GM19468 (cell line): ENCODE data around the gene DAAM2.

Experiments used
- ATAC-seq: cut with Tn5 transposase; IDR thresholded peaks from one replicate; pipeline ENCODE4 v1.9.1; 2021; ENCODE audit warnings: mild to moderate bottlenecking, moderate library complexity, moderate number of reproducible peaks; ENCODE audit not compliant: unreplicated experiment; ENCODE audit errors: extremely low read depth

DAAM2 gene

GRCh38 chr6:39941820-39942219 lies 149.6 kb downstream of the DAAM2 start:
- no peak for ATAC-seq

DNA sequence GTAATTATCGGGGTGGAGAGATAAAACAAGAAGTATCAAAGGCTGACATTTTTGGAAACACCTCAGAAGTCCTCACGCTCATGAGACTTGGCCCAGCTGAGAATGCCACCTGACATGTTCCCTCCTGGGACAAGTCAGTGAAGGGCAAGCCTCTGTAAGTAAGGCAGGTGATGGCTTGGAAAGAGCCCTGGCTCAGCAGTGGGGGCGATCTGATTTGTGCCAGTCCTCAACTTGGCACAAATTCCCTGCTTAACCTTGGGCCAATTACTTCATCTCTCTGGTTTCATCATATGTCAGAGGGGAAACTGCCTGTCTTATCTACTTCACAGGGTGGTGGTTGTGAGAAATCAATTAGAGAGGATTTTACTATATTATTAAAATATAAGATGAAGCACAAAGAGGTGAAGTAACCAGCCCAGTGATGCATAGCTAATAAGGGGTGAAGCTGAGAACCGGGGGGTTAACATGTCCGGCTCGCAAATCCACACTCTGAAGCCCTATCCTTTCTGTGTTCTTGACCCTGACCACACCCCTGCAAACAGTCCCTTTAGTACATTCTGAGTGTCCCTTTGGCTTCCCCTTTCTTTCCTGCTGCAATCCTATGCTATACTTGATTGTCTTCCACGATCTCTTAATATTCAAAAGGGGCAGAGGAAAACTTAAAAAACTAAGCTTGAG lies 150.9 kb downstream of the DAAM2 start:
- no peak for ATAC-seq

DNA sequence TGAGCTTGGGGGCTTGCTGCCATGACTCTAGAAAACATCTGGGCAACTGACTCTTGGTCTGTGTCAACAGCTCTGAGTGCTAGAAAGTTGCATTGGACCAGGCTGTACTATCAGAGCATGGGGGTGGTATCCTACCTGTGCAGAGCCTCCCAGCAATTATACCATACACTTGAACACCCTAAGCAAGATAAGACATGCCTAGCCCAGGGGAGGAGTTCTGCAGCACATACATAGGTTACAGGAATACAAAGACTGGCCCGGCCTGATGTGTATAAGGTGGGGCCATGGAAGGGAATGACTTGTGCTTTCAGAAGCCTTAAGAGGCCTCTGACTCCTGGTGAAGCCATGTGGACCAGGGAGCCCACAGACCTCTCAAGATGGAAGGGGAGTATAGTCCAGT lies 153.4 kb downstream of the DAAM2 start:
- ATAC-seq: no peak

GRCh38 chr6:39947611-39948068 lies 155.5 kb downstream of the DAAM2 start:
- ATAC-seq: no peak

DNA sequence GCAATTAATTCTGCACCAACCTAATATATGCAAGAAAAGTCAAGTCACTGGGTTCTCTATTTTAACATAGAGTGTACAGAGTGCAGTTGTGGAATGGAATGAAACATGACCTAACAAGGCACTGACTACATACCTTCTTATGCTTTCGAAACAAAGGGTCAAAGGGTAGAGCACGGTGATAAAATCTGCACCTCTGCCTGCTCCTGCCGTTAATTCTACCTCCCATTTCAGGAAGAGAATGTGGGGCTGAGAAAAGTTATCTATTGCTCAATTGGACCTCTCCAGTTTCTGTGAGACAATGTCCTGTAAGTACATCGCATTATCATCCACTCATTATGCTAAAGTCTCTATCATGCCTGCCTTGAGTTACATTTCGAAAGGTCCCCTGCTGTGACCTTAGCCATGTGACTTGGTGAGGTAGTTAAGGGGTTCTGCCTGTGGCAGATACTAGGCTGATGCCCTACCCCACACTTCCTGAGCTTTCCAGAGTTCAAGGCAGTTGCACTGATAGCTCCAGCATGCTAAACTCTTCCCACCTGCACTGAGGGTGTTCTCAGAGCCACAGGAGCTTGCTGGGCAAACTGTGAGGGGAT lies 156.1 kb downstream of the DAAM2 start:
- no peak for ATAC-seq

GRCh38 chr6:39950125-39950720 lies 158.0 kb downstream of the DAAM2 start:
- no peak for ATAC-seq

GRCh38 chr6:39951191-39951590 lies 159.0 kb downstream of the DAAM2 start:
- no peak for ATAC-seq

DNA sequence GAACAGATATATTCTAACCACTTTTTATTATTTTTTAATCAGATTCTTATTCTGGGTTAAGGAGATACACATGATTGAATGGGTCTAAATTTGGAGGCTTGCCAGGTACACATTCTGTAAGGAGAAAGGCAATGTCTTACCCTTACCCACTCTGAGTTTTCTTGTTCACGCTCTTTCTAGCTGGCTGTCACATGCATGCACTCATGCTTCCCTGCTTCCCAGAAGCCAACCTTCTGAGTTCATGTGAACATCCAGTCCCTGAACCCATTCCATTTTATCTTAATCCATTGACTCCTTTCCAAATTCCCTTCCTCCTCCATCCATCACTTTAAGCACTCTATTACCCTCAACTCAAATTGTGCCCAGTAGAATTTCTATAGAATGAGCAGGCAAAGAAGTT lies 159.5 kb downstream of the DAAM2 start:
- ATAC-seq: no peak

DNA sequence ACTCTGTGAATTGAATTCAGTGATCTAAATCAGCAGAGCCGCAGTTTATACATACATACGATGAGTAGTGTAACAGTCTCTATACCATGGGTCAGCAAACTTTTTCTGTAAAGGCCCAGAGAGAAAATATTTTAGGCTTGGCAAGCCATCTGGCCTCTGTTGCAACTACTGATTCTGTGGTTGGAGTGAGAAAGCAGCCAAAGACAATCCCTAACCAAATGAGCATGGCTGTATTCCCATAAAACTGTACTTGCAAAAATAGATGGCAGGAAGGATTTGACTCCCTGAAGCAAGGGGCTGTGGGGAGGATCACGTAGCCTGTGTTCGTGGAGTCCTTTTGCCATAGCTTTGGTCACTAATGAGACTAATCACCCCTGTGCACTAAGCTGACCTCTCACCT lies 160.0 kb downstream of the DAAM2 start:
- ATAC-seq: no peak

DNA sequence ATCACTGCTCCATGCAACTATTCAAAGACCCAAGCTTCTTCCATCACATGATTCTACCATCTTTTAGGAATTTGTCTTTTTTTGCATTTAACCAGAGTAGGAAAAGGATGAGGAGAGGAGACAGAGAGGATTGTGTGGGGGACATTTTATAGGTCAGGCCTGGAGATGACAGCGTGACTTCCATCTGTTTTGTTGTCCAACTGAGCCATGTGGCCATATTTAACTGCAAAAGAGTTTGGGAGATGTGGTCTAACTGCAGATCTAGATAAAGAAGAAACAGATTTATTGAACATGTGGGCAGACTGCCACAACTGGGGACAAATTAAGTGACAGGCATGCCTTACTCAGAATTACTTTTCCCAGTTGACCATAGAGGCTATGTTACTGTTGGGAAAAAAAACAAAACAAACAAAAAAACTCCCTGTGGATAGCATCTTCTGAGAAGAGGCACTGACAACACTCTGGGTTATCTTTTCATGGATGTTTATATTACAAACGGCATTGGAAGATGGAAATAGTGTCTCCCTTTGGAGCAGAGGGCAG lies 161.0 kb downstream of the DAAM2 start:
- no peak for ATAC-seq
